ENCODE results near the gene WRAP73.

WRAP73 gene

DNA sequence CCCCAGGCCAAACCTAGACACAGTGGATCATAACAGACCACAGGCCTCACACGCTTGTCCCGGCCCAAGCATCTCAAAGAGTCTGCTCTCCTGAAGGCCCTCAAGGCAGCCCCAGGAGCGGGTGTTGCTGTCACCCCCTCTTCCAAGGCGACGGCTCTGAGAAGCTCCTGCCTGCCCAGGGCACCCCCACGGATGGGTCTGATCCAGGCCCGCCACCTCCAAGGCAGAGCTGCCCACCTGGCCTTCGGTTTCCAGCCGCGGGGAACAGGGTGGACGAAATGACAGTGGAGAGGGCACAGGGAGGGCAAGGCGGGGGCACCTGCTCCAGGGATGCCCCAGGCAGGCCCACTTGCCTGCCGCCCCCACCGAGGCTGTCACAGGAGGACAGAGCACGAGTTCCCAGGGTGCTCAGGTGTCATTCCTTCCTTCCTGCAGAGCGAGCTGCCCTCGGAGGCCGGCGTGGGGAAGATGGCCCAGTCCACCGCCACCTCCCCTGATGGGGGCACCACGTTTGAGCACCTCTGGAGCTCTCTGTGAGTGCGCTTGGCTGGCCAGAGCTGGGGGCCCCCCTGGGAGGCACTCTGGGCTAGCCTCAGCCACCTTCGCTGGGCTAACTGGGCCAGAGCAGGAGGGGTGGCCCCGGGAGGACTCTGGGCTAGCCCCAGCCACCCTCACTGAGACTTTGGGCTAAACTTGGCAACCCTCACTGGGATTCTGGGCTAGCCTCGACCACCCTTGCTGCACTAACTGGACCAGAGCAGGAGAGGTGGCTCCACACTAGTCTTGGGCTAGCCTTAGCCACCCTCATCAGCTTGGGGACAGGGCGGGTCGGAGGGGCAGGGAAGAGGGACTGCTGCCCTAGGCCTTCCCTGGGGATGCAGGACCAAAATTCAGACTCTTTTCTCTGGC, 32.2 kb upstream of the WRAP73 start:
- DNase-seq (ENCODE audit: low read depth) = no peak

DNA sequence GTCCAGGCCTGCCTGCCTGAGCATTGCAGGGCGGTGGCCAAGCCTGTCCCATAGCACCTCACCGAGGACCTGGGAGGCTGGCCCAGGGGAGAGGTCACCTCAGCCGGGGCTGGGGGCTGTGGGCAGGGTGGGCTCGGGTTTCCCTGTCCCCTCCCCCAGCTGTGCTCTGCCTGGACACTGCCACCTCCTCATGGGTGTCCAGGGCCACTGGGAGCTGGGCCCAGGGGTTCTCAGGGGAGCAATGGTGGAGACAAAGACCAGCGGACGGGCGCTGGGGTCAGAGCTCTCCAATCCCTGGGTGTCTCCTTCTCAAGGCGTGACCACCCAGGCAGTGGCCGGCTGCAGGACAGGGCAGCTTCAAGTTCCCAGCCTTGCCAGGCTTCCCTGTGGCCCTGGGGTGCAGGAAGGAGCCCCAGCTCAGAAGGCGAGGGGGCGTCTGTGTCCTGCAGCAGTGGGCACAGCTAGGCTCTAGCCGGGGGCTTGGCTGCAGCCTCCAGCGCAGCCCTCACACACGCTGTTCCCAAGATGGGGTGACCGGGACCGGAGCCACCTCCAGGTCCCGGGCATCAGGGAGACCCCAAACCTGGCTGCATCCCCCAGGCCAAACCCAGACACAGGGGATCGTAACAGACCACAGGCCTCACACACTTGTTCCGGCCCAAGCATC, 31.5 kb upstream of the WRAP73 start:
- DNase-seq (ENCODE audit: low read depth) = no peak

- DNase-seq (ENCODE audit: low read depth) = no peak
Observed at GRCh38 chr1:3680488-3681230, 30.8 kb upstream of the WRAP73 start.

DNA sequence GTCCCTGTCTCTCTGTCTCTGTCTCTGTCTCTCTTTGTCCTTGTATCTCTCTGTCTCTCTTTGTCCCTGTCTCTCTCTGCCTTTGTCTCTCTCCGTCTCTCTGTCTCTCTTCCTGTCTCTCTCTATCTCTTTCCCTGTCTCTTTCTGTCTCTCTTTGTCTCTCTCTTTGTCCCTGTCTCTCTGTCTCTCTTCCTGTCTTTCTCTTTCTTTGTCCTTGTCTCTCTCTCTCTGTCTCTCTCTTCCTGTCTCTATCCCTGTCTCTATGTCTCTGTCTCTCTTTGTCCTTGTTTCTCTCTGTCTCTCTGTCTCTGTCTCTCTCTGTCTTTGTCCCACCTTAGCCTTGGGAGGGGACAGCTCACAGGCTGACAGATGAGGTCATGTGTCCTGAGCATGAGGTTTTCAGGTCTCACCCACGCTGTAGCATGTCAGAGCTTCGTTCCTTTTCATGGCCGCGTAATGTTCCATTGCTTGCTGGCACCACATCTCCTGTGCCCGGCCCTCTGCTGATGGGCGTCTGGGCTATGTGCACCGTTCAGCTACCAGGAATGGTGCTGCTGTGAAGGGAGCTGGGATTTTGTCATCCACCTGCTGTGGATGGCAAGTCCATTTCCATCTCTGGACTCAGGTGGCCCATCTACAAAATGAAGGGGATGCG, 30.0 kb upstream of the WRAP73 start:
- DNase-seq (ENCODE audit: low read depth) = no peak

GRCh38 chr1:3679098-3679555, 29.2 kb upstream of the WRAP73 start:
- DNase-seq (ENCODE audit: low read depth) = no peak

- no peak for DNase-seq (ENCODE audit: low read depth)
Observed at GRCh38 chr1:3678361-3679097, 28.6 kb upstream of the WRAP73 start.

DNA sequence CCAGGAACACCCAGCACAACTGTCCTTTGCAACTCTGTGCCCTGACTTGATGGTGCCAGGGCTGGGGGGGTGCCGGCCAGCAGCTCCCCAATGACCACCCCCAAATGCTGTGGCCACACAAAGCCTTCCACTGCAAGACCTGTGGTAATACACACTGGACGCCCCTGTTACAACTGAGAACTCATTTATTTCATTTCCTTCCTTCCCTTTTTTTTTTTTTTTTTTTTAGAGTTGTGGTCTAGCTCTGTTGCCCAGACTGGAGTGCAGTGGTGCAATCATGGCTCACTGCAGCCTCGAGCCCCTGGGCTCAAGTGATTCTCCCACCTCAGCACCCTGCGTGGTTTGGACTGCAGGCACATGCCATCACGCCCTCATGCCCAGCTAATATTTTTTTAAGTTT, 27.6 kb upstream of the WRAP73 start:
- DNase-seq (ENCODE audit: low read depth) = no peak

DNA sequence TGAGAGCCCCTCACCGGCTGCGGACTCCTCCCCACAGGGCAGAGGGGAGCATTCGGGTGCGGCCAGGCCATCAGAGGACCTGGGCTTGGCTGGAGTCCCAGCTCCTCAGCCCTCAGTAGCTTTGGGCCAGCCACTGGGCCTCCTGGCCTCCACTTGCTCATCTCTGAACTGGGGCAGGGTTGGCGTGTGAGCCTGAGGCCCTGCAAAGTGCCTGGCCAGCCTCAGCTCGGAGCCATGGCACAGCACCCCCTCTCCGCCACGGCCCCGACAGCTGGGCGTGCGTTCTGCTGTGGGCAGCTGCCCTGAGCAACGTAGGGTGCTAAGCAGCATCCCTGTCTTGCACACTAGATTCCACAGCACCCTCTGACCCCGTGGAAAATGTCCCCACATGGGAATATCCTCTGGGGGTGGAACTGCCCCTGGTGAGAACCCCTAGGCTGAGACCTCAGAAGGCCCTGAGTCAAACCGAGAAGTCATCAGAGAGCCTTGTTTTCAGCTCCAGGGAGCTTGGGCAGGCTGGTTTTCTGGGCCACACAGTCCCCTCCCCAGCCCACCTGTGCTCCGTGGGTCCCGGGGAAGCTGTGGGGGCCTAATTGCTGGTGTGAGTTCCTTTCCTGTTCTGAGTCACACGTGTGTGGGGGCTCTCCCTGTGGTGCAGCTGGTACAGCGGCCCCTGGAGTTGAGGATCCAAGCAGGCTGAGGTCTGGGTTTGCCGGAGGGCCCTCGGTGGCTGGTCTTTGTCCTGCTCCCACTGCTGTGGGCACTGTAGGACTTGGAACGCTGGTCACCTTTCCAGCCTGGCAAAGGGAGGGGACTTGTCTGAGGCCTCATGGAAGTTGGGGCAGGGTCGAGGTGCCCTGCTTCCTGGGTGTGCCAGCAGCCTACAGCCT, 26.9 kb upstream of the WRAP73 start:
- DNase-seq (ENCODE audit: low read depth) = no peak

GRCh38 chr1:3675436-3675835, 25.5 kb upstream of the WRAP73 start:
- DNase-seq (ENCODE audit: low read depth) = no peak

- no peak for DNase-seq (ENCODE audit: low read depth)
Observed at GRCh38 chr1:3674100-3675094, 24.5 kb upstream of the WRAP73 start.

- no peak for DNase-seq (ENCODE audit: low read depth)
Observed at GRCh38 chr1:3673381-3674099, 23.6 kb upstream of the WRAP73 start.

DNA sequence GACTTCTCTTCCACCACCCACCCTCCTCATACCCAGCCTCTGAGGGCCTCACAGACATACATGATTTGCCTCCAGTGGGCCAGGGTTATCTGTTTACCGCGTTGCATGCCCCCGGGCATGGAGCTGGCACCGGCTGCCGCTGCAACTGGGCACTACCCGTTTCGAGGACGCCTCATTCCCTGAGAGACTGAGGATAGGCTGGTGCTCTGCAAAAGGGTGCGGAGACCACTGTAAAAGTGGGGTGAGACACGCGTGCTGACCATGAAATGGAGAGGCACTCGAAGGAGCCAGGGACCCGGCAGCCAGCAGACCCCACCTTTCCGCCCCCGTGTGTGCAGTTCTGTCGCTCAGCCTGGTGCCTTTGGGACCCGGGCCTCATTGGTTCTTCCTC, 23.1 kb upstream of the WRAP73 start:
- DNase-seq (ENCODE audit: low read depth) = no peak

GRCh38 chr1:3672231-3672970, 22.5 kb upstream of the WRAP73 start:
- DNase-seq (ENCODE audit: low read depth) = no peak

DNA sequence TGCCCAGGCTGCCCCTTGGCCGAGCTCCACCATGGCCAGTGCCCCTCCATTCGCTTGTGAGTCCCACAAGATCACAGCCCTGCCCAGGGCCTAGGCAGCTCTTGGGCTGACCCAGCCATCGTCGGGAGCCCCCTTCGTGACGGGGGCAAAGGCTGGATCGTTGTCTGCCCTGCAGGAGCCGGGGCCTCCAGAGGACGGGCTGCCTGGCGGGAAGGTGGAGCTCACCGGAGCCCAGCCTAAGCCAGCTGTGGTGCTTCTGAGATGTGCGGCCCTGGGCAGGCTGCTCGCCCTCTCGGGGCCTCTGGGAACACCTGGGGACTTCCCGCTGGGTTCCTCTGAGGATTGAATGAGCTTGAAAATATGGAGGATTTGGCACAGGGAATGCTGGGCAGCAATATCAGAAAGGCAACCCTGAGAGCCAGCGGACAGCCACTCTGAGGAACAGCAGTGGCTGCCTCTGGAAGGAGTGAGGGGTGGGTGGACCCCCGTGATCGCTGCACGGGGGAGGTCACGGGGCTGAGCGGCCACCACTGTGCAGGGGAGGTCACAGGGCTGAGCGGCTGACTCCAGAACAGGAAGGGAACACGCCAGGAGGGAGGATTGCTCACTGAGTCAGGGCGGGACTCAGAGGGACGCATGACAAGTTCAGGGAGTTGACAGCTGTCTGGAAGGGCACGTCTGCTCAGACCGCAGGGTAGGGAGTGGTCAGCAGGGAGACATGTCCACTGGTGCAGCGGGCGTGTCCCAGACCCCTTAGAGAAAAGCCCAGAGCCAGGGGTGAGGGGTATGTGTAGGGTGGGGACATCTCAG, 21.7 kb upstream of the WRAP73 start:
- no peak for DNase-seq (ENCODE audit: low read depth)

- no peak for DNase-seq (ENCODE audit: low read depth)
Observed at GRCh38 chr1:3670823-3671265, 20.9 kb upstream of the WRAP73 start.

GRCh38 chr1:3669971-3670431, 20.1 kb upstream of the WRAP73 start:
- DNase-seq (ENCODE audit: low read depth) = no peak

- DNase-seq (ENCODE audit: low read depth) = no peak
Observed at GRCh38 chr1:3669421-3669821, 19.5 kb upstream of the WRAP73 start.

Measured in stimulated activated CD4-positive, alpha-beta T cell treated with anti-CD3 and anti-CD28 coated beads, Interleukin-2, amount 100 ng/mL, for 4 hours (primary cell).